Gastrocnemius medialis (tissue), 4 donors: Measurements from ENCODE around the gene C16orf96.
A peak's percentile ranks its signal among the peaks of the same experiment; 100 is the strongest.

Source experiments
- CTCF ChIP-seq, 5 experiments: fragments of 450-650 bp in 3 of 5; fragments of 200-600 bp in 2 of 5; sonication (generic) in 2 of 5; IDR thresholded peaks in 4 of 5; conservative IDR thresholded peaks in 1 of 5; 1 replicate in 4 of 5; 2 replicates in 1 of 5; pipeline ENCODE4 v1.5.1; 2016 to 2019; ENCODE audit warnings: antibody characterized with exemption in 5 of 5, mild to moderate bottlenecking in 3 of 5, moderate library complexity in 3 of 5
- POLR2A ChIP-seq, 2 donors: fragments of 450-650 bp; IDR thresholded peaks; one replicate each; pipeline ENCODE4 v1.6.1; 2017; ENCODE audit warnings: antibody characterized with exemption in 2 of 2, mild to moderate bottlenecking in 2 of 2, moderate library complexity in 2 of 2

GRCh38 chr16:4538350-4539235 lies 17.5 kb upstream of the C16orf96 start, which contains the start of gene CDIP1:
- peak; percentile 86 to 87 for TF ChIP-seq POLR2A (IDR thresholded peaks at IDR 0.05)
- peak in 2 of 5 experiments; percentile 7 to 15 for TF ChIP-seq CTCF (IDR thresholded peaks at IDR 0.05 in 4 of 5, conservative IDR thresholded peaks at IDR 0.05 in 1 of 5)
